Measurements from ENCODE around the gene GDF7.

DNA sequence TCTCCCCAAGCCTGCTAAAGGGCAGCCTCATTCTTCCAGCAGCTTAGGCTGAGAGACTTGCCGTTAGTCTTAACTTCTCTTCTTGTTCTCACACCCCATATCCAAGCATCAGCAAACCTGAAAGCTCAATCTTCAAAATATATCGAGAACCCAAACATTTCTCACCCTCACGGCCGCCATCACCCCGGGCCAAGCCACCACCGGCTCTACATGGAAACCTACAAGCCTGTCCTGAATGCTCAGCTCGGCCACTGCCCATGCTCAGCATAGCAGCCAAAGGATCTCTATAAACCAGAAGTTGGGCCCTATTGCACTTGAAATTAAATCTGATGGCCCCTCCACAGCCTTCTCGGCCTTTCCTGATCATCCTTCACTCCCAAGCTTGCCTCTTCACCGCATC is 18.1 kb upstream of the GDF7 start:
- no peak for TF ChIP-seq CTCF (IDR thresholded peaks at IDR 0.05; ENCODE audit: borderline replicate concordance, extremely low read depth, low read length, poor library complexity, severe bottlenecking)
- TF ChIP-seq EZH2 (IDR thresholded peaks at IDR 0.05; ENCODE audit: borderline replicate concordance, low read depth, low read length, severe bottlenecking): no peak
